Activated CD8-positive, alpha-beta memory T cell treated with anti-CD3 and anti-CD28 coated beads for 48 hours (primary cell): ENCODE measurements around the gene LRMDA.
"Not testable (repeated sequence)": the region's sequence is repeated elsewhere in the genome, so short reads cannot be mapped to it uniquely, and the experiment has no call there.

ENCODE experiments used
- DNase-seq, 3 experiments: peaks; one replicate each; pipeline ENCODE4 v3.0.0-alpha.2; 2020; ENCODE audit warnings: low read depth in 2 of 3, low spot score in 2 of 3

The LRMDA gene

GRCh38 chr10:76550806-76551205 lies 1119.4 kb downstream of the LRMDA start:
- no peak for DNase-seq

- DNase-seq, result no peak
Observed at GRCh38 chr10:76552091-76552873, 1120.9 kb downstream of the LRMDA start.

DNA sequence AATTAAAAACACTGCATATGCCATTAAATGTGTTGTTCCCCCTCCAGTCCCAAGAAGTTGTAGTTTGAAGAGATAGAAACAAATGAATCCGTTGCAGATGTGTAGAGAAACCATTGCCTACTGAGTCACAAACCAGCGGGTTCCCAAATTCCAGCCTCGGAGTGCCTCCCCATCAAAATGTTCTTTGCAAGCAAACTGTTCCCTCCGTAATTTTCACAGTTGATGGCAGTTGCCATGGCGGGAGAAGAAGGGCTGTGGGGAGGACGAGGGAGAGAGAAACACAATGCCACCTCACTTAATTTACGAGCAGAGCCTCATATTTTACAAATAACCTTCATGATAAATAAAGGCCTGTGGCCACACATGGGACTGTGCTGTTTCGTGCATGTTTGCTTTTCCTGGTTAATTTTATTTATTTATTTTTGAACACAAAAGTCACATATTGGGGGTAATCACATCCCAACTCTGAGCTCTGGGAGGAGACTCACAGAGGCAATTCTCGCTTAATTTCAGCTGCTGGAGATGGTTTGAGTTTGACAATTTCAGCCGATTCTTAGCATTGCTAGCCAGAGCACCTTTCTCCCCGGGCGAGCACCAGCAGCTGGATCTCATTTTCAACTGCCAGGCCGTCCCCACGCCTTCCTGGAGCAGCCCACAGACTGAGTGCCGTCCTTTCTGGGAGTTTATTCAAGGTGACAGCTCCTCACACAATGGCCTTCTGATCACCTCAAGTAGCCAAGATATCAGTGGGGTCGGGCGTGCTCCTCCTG lies 1122.0 kb downstream of the LRMDA start:
- no peak for DNase-seq

- no peak for DNase-seq
Observed at GRCh38 chr10:76554033-76554408, 1122.6 kb downstream of the LRMDA start.

DNA sequence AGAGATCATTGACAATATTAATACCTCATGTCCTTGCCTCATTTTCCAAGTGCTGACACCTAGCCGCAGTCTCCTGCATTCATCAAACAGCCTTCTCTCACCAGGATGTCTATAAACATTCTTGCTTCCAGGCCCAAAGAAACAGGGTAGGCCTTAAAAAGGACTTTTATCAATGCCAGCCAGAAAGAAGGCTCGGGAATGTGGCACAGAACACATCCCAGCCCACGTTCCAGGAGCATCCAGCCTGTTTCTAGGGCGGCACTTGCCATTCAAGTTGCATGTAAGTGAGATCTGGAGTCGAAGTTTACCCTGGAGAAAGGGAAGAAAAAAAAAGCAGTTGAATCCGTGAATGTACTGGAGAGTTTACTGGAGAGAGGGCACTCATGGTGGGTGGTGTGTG lies 1123.1 kb downstream of the LRMDA start:
- DNase-seq, result no peak

DNA sequence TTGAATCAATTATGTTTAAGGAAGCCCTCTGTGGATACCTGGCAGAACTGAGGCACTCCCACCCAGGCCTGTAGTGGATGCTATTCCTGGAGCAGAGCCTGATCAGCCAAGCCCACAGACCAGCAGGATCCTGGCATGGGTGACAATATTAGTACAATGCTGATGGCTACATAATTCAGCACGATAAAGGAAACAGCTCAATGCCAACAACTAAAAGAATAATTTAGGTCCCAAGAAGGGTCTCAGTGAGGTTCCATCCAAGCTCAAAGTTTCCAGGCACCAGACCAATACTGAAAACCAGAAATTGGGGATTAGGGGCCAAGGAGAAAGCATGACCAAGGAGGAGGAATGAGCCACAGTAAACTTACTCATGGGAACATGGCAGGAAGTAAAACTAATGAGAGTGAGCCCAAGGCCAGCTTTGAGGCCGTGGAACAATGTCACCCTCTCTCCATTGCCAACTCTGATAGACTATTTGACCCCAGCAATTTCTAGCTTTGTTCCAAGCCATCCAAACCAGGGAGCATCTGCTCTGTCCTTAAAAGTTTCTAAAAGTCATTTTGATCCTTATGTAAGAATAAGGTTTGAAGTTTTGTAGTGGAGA lies 1123.7 kb downstream of the LRMDA start:
- no peak for DNase-seq

GRCh38 chr10:76557366-76557765 lies 1125.9 kb downstream of the LRMDA start:
- no peak for DNase-seq

GRCh38 chr10:76558586-76558985 lies 1127.2 kb downstream of the LRMDA start:
- DNase-seq, result no peak

DNA sequence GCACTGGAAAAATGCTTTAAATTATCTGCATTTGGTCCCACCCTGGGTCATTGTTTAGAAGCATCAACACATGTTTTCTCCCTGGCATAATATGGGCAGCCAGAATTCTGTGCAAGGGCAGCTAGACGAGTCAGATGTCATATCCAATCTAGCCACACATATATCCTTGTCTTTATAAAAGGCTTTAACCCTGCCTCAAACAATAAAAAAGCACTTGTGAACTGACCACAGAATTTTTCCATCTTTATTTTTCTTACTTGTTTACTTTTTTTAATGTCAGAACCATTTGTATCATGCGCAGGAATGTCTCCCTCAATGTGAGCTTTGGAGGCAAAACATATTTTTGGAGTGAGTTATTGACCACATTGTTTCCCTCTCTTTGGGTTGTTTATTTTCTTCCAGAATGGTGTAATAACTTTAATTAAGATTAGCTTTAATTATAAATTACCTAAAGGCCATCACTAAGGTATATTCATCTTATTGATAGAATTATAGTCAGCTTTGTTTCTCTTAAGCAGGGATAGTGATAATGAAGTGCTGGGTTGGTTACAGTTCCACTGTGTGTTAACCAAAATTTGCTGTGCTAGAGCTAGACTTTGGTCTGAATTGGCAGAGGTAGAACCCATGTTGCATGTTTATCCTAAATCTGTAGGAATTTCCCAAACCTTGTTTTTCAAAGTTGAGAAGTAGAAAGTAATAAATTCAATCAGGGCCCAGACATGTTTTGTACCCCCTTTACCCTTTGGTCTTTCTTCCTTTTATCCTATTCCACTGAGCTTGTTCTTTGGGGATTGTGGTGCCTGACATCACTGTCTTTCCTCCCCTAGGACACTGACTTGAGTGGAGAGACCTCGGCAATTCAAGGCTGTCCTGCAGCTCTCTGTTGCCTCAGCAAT lies 1127.8 kb downstream of the LRMDA start:
- no peak for DNase-seq

DNA sequence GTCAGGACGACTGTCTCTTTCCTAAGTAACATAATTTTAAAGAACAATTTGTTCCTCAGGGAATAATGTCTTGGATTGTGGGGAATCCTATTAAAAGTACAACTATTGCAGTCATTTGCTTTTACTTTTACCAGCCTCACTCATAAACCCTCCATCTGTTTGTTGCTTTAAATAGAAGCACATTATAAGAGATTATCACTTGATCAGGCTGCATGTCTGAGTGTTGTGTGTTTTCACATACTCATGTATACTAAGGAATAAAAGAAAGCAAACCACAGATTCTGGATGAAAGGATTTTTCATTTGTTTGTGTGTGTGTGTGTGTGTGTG lies 1128.4 kb downstream of the LRMDA start:
- DNase-seq, result no peak

- no peak for DNase-seq
Observed at GRCh38 chr10:76560338-76560737, 1128.9 kb downstream of the LRMDA start.

GRCh38 chr10:76563286-76563685 lies 1131.9 kb downstream of the LRMDA start:
- DNase-seq, result no peak

DNA sequence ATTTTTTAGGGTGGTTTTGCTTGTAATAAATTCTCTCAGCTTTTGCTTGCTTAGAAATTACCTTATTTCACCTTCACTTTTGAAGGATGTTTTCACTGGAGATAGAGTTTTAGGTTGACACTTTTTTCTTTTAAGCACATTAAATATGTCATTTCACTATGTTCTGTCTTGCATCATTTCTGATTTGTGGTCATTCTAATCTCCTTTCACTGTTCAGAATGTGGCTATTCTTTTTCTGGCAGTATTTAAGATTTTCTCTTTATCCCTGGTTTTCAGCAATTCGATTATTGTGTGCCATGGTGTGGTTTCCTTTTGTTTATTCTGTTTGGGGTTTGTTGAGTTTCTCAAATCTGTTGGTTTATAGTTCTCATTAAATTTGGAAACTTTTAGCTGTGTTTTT lies 1140.6 kb downstream of the LRMDA start:
- no peak for DNase-seq

GRCh38 chr10:76576276-76576962 lies 1145.0 kb downstream of the LRMDA start:
- DNase-seq, result no peak

GRCh38 chr10:76577455-76577854 lies 1146.0 kb downstream of the LRMDA start:
- DNase-seq, result no peak

GRCh38 chr10:76581506-76582256 lies 1150.3 kb downstream of the LRMDA start:
- no peak for DNase-seq

- DNase-seq, result no peak
Observed at GRCh38 chr10:76582531-76582930, 1151.1 kb downstream of the LRMDA start.

- DNase-seq, result no peak
Observed at GRCh38 chr10:76583711-76584161, 1152.3 kb downstream of the LRMDA start.

DNA sequence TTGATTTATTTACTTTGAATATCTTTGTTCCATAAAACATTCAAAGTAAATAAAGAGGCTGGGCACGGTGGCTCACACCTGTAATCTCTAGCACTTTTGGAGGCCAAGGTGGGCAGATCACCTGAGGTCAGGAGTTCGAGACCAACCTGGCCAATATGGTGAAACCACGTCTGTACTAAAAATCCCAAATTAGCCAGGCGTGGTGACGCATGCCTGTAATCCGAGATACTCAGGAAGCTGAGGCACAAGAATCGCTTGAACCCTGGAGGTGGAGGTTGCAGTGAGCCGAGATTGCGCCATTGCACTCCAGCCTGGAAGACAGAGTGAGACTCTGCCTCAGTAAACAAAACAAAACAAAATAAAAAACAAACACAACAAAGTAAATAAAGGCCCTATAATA lies 1153.0 kb downstream of the LRMDA start:
- DNase-seq, result not testable (repeated sequence)
